Keratinocyte (primary cell): Measurements from ENCODE around the gene ATAD1. TPM values are rescaled to one million over a fixed set of nuclear protein-coding genes. Genes with fewer than 3 reads are reported as not detected.
A peak's percentile ranks its signal among the peaks of the same experiment; 100 is the strongest.

Experiments used
- DNase-seq: peaks from one replicate; pipeline ENCODE4 v3.0.0-alpha.2; 2011; ENCODE audit warnings: low read depth, missing footprints, low spot score
- FAIRE-seq: peaks from 2 replicates; lab custom pipeline; 2011; peaks lifted over from hg19 to GRCh38; lab: Jason Lieb, UNC
- H2AFZ ChIP-seq: 2 replicates; pipeline ENCODE4 v1.6.0; 2012; ENCODE audit warnings: low read length, control low read depth, inconsistent platforms; ENCODE audit not compliant: control insufficient read depth
- H3K27ac ChIP-seq: 2 replicates; pipeline ENCODE4 v1.5.1; 2011; ENCODE audit warnings: low read length; ENCODE audit not compliant: control insufficient read depth, insufficient read depth
- H3K27me3 ChIP-seq: 3 replicates; pipeline ENCODE4 v1.6.0; 2011; ENCODE audit warnings: low read length; ENCODE audit not compliant: control insufficient read depth, insufficient read depth; ENCODE audit errors: extremely low read depth
- H3K36me3 ChIP-seq, 2 experiments: 2 replicates in 1 of 2; 3 replicates in 1 of 2; pipeline ENCODE4 v1.5.1; 2011; ENCODE audit warnings: low read length in 2 of 2, mild to moderate bottlenecking in 1 of 2; ENCODE audit not compliant: control insufficient read depth in 2 of 2, insufficient read depth in 2 of 2; ENCODE audit errors: extremely low read depth in 1 of 2
- H3K4me1 ChIP-seq: 3 replicates; pipeline ENCODE4 v1.5.1; 2011; ENCODE audit warnings: low read length; ENCODE audit not compliant: control insufficient read depth, insufficient read depth; ENCODE audit errors: extremely low read depth
- H3K4me2 ChIP-seq: 3 replicates; pipeline ENCODE4 v1.6.0; 2011; ENCODE audit warnings: low read depth, low read length; ENCODE audit not compliant: control insufficient read depth, insufficient read depth; ENCODE audit errors: extremely low read depth
- H3K4me3 ChIP-seq, 3 experiments: fragments of 200-600 bp in 1 of 3; sonication (generic) in 1 of 3; 2 replicates in 2 of 3; 3 replicates in 1 of 3; pipeline ENCODE4 v1.5.1; 2011 to 2016; ENCODE audit warnings: low read length in 3 of 3, mild to moderate bottlenecking in 3 of 3, control low read depth in 2 of 3, inconsistent platforms in 1 of 3, low read depth in 1 of 3, mixed read lengths in 1 of 3, mixed run types in 1 of 3, moderate library complexity in 1 of 3; ENCODE audit not compliant: control insufficient read depth in 2 of 3, insufficient read depth in 2 of 3; ENCODE audit errors: extremely low read depth in 1 of 3
- H3K79me2 ChIP-seq: 2 replicates; pipeline ENCODE4 v1.6.0; 2012; ENCODE audit warnings: low read length; ENCODE audit not compliant: control insufficient read depth, insufficient read depth
- H3K9ac ChIP-seq: 3 replicates; pipeline ENCODE4 v1.6.0; 2011; ENCODE audit warnings: low read length; ENCODE audit not compliant: control insufficient read depth, insufficient read depth; ENCODE audit errors: extremely low read depth
- H3K9me1 ChIP-seq: 3 replicates; pipeline ENCODE4 v1.6.0; 2011; ENCODE audit warnings: low read length; ENCODE audit not compliant: control insufficient read depth, insufficient read depth; ENCODE audit errors: extremely low read depth
- H3K9me3 ChIP-seq: 2 replicates; pipeline ENCODE4 v1.5.1; 2012; ENCODE audit warnings: low read depth, low read length; ENCODE audit not compliant: control insufficient read depth
- H4K20me1 ChIP-seq: 3 replicates; pipeline ENCODE4 v1.6.0; 2011; ENCODE audit warnings: low read length; ENCODE audit not compliant: control insufficient read depth, insufficient read depth; ENCODE audit errors: extremely low read depth
- CTCF ChIP-seq, 3 experiments: IDR thresholded peaks in 1 of 3; conservative IDR thresholded peaks in 1 of 3; optimal IDR thresholded peaks in 1 of 3; 2 replicates in 2 of 3; 3 replicates in 1 of 3; pipeline versions ENCODE3 to v1.5.1; 2011; ENCODE audit warnings: low read length in 3 of 3, mild to moderate bottlenecking in 3 of 3, moderate library complexity in 2 of 3, control low read depth in 1 of 3, inconsistent platforms in 1 of 3; ENCODE audit not compliant: insufficient read depth in 2 of 3; ENCODE audit errors: extremely low read depth in 1 of 3
- EZH2 ChIP-seq: IDR thresholded peaks from one replicate; pipeline ENCODE4 v1.6.1; 2012; ENCODE audit warnings: inconsistent platforms, mild to moderate bottlenecking, low read length, moderate library complexity
- dilution Hi-C: fragments of 300-500 bp; cut with MboI; formaldehyde crosslinking; loops from one replicate; pipeline ENCODE4 v1.7.0; 2020; ENCODE audit warnings: low sequenced_read_pairs; ENCODE audit not compliant: extremely low pct_ligation_motif_present
- polyA plus RNA-seq, 5 experiments: library from polyadenylated mRNA; depleted of rRNA in 3 of 5; stranded (reverse) in 3 of 5; stranded (forward) in 1 of 5; unstranded in 1 of 5; fragments of >200 nt; gene quantifications; 1 replicate in 1 of 5; 2 replicates in 3 of 5; 3 replicates in 1 of 5; pipeline versions ENCODE4 v1.2.1 to v1.2.3, GENCODE V29; 2011 to 2012; ENCODE audit warnings: missing spikeins in 2 of 5, low read depth in 1 of 5, low replicate concordance in 1 of 5

Gene ATAD1
- polyA plus RNA-seq, 1 donor (not counting 4 experiments of a cell fraction or from before 2014, with no cell fraction given), result 51.0 TPM

GRCh38 chr10:87837445-87837844, 19.4 kb upstream of the ATAD1 start:
- no peaks in the 10 kb centered on the region for H3K27me3 ChIP-seq
- dilution Hi-C loops, result no loop called here
- no peaks in the 10 kb centered on the region for H3K9me3 ChIP-seq
- H3K9ac ChIP-seq, result no peak overlapping the region
- no peak for TF ChIP-seq EZH2
- TF ChIP-seq CTCF (optimal IDR thresholded peaks at IDR 0.05 in 1 of 3, IDR thresholded peaks at IDR 0.05 in 1 of 3, conservative IDR thresholded peaks at IDR 0.05 in 1 of 3; ENCODE audit: extremely low read depth in 1 of 3, insufficient read depth in 2 of 3, low read length in 3 of 3), result no peak
- no peak overlapping the region for H3K27ac ChIP-seq
- FAIRE-seq (peak; percentile 23), DNase-seq (no peak)
- no peaks in the 10 kb centered on the region for H3K79me2 ChIP-seq
- H2AFZ ChIP-seq, result no peak overlapping the region
- peaks cover 5% of the 10 kb centered on the region for H3K4me1 ChIP-seq
- no peaks in the 10 kb centered on the region for H3K9me1 ChIP-seq
- no peak overlapping the region for H3K4me2 ChIP-seq
- no peaks in the 10 kb centered on the region for H3K36me3 ChIP-seq
- H4K20me1 ChIP-seq, result no peaks in the 10 kb centered on the region
- no peak overlapping the region for H3K4me3 ChIP-seq

- H3K9me3 ChIP-seq, result no peaks in the 10 kb centered on the region
- TF ChIP-seq CTCF (optimal IDR thresholded peaks at IDR 0.05 in 1 of 3, IDR thresholded peaks at IDR 0.05 in 1 of 3, conservative IDR thresholded peaks at IDR 0.05 in 1 of 3; ENCODE audit: extremely low read depth in 1 of 3, insufficient read depth in 2 of 3, low read length in 3 of 3) (no peak), EZH2 (no peak)
- H3K27ac ChIP-seq, result no peak overlapping the region
- no peak overlapping the region for H2AFZ ChIP-seq
- no peak for FAIRE-seq
- DNase-seq, result no peak
- no peak overlapping the region for H3K4me3 ChIP-seq
- no peak overlapping the region for H3K4me2 ChIP-seq
- H3K9me1 ChIP-seq, result no peaks in the 10 kb centered on the region
- no peaks in the 10 kb centered on the region for H3K79me2 ChIP-seq
- H3K9ac ChIP-seq, result no peak overlapping the region
- H3K36me3 ChIP-seq, result no peaks in the 10 kb centered on the region
- H4K20me1 ChIP-seq, result no peaks in the 10 kb centered on the region
- dilution Hi-C loops, result no loop called here
- no peaks in the 10 kb centered on the region for H3K4me1 ChIP-seq
- no peaks in the 10 kb centered on the region for H3K27me3 ChIP-seq
Observed at GRCh38 chr10:87836098-87836497, 18.1 kb upstream of the ATAD1 start.
